GM18520 (cell line): Measurements from ENCODE around the gene SLC6A7.

Experiments
- ATAC-seq: cut with Tn5 transposase; IDR thresholded peaks from one replicate; pipeline ENCODE4 v1.9.1; 2021; ENCODE audit not compliant: unreplicated experiment

Gene SLC6A7

GRCh38 chr5:150190503-150190979 is 679 bp downstream of the SLC6A7 start:
- no peak for ATAC-seq

GRCh38 chr5:150190987-150191386 is 1.1 kb downstream of the SLC6A7 start:
- ATAC-seq, result no peak

GRCh38 chr5:150192462-150192861 is 2.6 kb downstream of the SLC6A7 start:
- ATAC-seq, result no peak

- ATAC-seq, result no peak
Measured at GRCh38 chr5:150195736-150196485, 6.0 kb downstream of the SLC6A7 start.

GRCh38 chr5:150196514-150196913 is 6.7 kb downstream of the SLC6A7 start:
- no peak for ATAC-seq

GRCh38 chr5:150196986-150197385 is 7.1 kb downstream of the SLC6A7 start:
- ATAC-seq, result no peak

- no peak for ATAC-seq
Measured at GRCh38 chr5:150197476-150197875, 7.6 kb downstream of the SLC6A7 start.

GRCh38 chr5:150202501-150202900 is 12.6 kb downstream of the SLC6A7 start:
- ATAC-seq, result no peak

GRCh38 chr5:150203832-150204589 is 14.1 kb downstream of the SLC6A7 start:
- ATAC-seq, result no peak

GRCh38 chr5:150204590-150204960 is 14.7 kb downstream of the SLC6A7 start:
- ATAC-seq, result no peak

- no peak for ATAC-seq
Measured at GRCh38 chr5:150206098-150206778, 16.4 kb downstream of the SLC6A7 start.

- ATAC-seq, result no peak
Measured at GRCh38 chr5:150206779-150207115, 16.9 kb downstream of the SLC6A7 start.

GRCh38 chr5:150208187-150209098 is 18.6 kb downstream of the SLC6A7 start:
- no peak for ATAC-seq

- no peak for ATAC-seq
Measured at GRCh38 chr5:150209099-150209635, 19.3 kb downstream of the SLC6A7 start.

GRCh38 chr5:150210644-150211043 is 20.8 kb downstream of the SLC6A7 start:
- no peak for ATAC-seq

- no peak for ATAC-seq
Measured at GRCh38 chr5:150211156-150212030, 21.5 kb downstream of the SLC6A7 start.

- no peak for ATAC-seq
Measured at GRCh38 chr5:150213530-150213929, 23.7 kb downstream of the SLC6A7 start.

- ATAC-seq, result no peak
Measured at GRCh38 chr5:150214289-150214688, 24.4 kb downstream of the SLC6A7 start.
